Parathyroid adenoma (tissue), 2 donors: Measurements from ENCODE around the gene DDX1.

ENCODE experiments used
- H2AFZ ChIP-seq: fragments of 300-600 bp; sonication (generic); one replicate; pipeline ENCODE4 v1.7.0; 2017; ENCODE audit warnings: antibody characterized with exemption, mild to moderate bottlenecking
- H3K27ac ChIP-seq: fragments of 300-600 bp; sonication (generic); one replicate; pipeline ENCODE4 v1.7.0; 2017
- H3K27me3 ChIP-seq: fragments of 300-600 bp; sonication (generic); one replicate; pipeline ENCODE4 v1.7.0; 2017; ENCODE audit warnings: low read length; ENCODE audit not compliant: control insufficient read depth, insufficient read depth
- H3K36me3 ChIP-seq: fragments of 300-600 bp; sonication (generic); one replicate; pipeline ENCODE4 v1.7.0; 2017; ENCODE audit warnings: low read length; ENCODE audit not compliant: control insufficient read depth, insufficient read depth
- H3K4me1 ChIP-seq: fragments of 300-600 bp; sonication (generic); one replicate; pipeline ENCODE4 v1.7.0; 2017; ENCODE audit warnings: control low read depth
- H3K4me2 ChIP-seq: fragments of 300-600 bp; sonication (generic); one replicate; pipeline ENCODE4 v1.7.0; 2017; ENCODE audit warnings: low read length
- H3K4me3 ChIP-seq: fragments of 300-600 bp; sonication (generic); one replicate; pipeline ENCODE4 v1.7.0; 2017; ENCODE audit warnings: low read depth, low read length
- H3K79me2 ChIP-seq: fragments of 300-600 bp; sonication (generic); one replicate; pipeline ENCODE4 v1.7.0; 2017; ENCODE audit warnings: control low read depth
- H3K9ac ChIP-seq: fragments of 300-600 bp; sonication (generic); one replicate; pipeline ENCODE4 v1.7.0; 2017; ENCODE audit warnings: mild to moderate bottlenecking
- H3K9me3 ChIP-seq: fragments of 300-600 bp; sonication (generic); one replicate; pipeline ENCODE4 v1.7.0; 2017; ENCODE audit warnings: low read length; ENCODE audit not compliant: control insufficient read depth
- TF ChIP-seq, protein P1 (sequence below): fragments of 300-600 bp; sonication (generic); IDR thresholded peaks from one replicate; pipeline ENCODE4 v1.7.0; 2017; ENCODE audit warnings: antibody characterized with exemption, mild to moderate bottlenecking
- donor health status: primary hyperparathyroidism.

DDX1 gene

DNA sequence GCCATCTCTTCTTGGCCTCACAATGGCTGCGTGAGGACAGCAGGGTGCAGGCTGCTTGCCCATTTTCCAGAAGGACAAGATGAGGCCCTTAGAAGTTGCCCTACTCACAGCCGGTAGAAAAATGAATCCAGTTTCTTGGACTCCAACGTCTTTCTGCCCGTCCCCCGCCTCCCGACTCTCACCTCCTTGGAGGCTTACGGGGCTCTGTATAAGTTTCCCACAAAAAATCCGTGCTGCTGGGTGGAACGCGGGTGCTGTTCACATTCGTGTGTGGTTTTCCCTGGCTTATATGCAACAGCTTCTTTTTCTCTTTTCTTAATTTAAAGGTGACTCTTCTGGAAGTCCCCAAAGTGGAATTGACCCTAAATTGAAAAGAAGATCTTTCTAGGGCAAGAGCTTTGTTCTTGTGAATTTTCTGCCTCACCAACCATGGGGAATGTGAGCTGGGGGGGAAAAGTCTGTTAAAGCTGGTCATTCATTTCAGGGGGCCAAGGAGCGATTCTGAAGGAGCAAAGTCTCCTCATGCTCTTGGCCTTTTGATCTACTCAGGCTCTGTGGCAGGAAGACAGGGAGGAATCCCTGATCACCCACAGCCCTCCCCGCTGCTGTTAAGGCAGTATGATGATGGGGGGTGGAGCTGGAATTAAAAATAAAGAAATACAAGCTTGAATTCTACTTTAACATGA, 51.3 kb downstream of the DDX1 start:
- no peaks in the 10 kb centered on the region for H3K79me2 ChIP-seq
- no peak overlapping the region for H3K4me3 ChIP-seq
- H3K36me3 ChIP-seq, result no peaks in the 10 kb centered on the region
- TF ChIP-seq, protein P1, sequence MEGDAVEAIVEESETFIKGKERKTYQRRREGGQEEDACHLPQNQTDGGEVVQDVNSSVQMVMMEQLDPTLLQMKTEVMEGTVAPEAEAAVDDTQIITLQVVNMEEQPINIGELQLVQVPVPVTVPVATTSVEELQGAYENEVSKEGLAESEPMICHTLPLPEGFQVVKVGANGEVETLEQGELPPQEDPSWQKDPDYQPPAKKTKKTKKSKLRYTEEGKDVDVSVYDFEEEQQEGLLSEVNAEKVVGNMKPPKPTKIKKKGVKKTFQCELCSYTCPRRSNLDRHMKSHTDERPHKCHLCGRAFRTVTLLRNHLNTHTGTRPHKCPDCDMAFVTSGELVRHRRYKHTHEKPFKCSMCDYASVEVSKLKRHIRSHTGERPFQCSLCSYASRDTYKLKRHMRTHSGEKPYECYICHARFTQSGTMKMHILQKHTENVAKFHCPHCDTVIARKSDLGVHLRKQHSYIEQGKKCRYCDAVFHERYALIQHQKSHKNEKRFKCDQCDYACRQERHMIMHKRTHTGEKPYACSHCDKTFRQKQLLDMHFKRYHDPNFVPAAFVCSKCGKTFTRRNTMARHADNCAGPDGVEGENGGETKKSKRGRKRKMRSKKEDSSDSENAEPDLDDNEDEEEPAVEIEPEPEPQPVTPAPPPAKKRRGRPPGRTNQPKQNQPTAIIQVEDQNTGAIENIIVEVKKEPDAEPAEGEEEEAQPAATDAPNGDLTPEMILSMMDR, result no peak
- no peaks in the 10 kb centered on the region for H3K9me3 ChIP-seq
- H2AFZ ChIP-seq, result no peak overlapping the region
- no peak overlapping the region for H3K4me2 ChIP-seq
- H3K27me3 ChIP-seq, result no peaks in the 10 kb centered on the region
- H3K27ac ChIP-seq, result no peak overlapping the region
- H3K9ac ChIP-seq, result no peak overlapping the region
- H3K4me1 ChIP-seq, result no peaks in the 10 kb centered on the region

- H3K9me3 ChIP-seq, result no peaks in the 10 kb centered on the region
- TF ChIP-seq, protein P1, result no peak
- no peak overlapping the region for H2AFZ ChIP-seq
- no peak overlapping the region for H3K4me2 ChIP-seq
- no peaks in the 10 kb centered on the region for H3K36me3 ChIP-seq
- no peaks in the 10 kb centered on the region for H3K4me1 ChIP-seq
- no peaks in the 10 kb centered on the region for H3K79me2 ChIP-seq
- no peak overlapping the region for H3K4me3 ChIP-seq
- H3K27me3 ChIP-seq, result no peaks in the 10 kb centered on the region
- no peak overlapping the region for H3K27ac ChIP-seq
- H3K9ac ChIP-seq, result no peak overlapping the region
Observed at GRCh38 chr2:15643791-15644585, 52.3 kb downstream of the DDX1 start.

- no peaks in the 10 kb centered on the region for H3K36me3 ChIP-seq
- no peak overlapping the region for H3K4me3 ChIP-seq
- no peak overlapping the region for H3K4me2 ChIP-seq
- no peaks in the 10 kb centered on the region for H3K27me3 ChIP-seq
- H3K79me2 ChIP-seq, result no peaks in the 10 kb centered on the region
- no peak overlapping the region for H3K27ac ChIP-seq
- H3K4me1 ChIP-seq, result no peaks in the 10 kb centered on the region
- TF ChIP-seq, protein P1, result no peak
- no peak overlapping the region for H3K9ac ChIP-seq
- no peak overlapping the region for H2AFZ ChIP-seq
- no peaks in the 10 kb centered on the region for H3K9me3 ChIP-seq
Observed at GRCh38 chr2:15645300-15645699, 53.6 kb downstream of the DDX1 start.

DNA sequence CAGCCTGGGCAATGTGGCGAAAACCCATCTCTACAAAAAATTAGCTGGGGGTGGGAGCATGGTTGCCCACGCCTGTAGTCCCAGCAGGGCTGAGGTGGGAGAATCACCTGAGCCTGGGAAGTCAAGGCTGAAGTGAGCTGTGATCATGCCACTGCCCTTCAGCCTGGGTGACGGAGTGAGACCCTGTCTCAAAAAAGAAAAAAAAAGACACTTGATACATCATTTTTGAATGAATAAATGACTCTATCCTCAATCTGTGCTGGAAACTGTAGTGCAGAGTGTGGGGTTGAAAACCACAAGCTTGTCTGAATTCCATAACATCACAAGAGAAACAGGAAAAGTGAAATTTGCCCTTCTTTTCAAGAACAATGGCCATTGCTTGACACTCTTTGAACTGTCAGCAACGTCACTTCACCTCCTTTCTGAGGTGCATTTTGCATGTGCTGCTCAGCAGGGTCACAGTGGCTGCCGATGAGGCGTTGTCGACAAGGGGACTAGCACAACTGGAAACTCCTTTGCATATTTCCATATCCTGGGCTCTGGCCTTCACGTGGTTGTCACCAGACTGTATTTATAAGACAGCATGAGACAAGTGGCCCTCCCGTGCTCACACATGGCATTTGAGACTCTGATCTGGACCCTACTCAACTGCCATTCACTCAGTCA, 54.2 kb downstream of the DDX1 start:
- Histone ChIP-seq H3K9me3 (no peaks in the 10 kb centered on the region), H3K4me3 (no peak overlapping the region), H2AFZ (no peak overlapping the region), H3K4me1 (no peaks in the 10 kb centered on the region), H3K27ac (no peak overlapping the region), H3K27me3 (no peaks in the 10 kb centered on the region), H3K9ac (no peak overlapping the region), H3K36me3 (no peaks in the 10 kb centered on the region), H3K79me2 (no peaks in the 10 kb centered on the region), H3K4me2 (no peak overlapping the region)
- TF ChIP-seq, protein P1, result no peak
